ENCODE results near the gene PNMT. TPM values are rescaled to one million over a fixed set of nuclear protein-coding genes. Genes with fewer than 3 reads are reported as not detected.

The PNMT gene
- total RNA-seq, 1 experiment from 2014 or later = 1.4 TPM

DNA sequence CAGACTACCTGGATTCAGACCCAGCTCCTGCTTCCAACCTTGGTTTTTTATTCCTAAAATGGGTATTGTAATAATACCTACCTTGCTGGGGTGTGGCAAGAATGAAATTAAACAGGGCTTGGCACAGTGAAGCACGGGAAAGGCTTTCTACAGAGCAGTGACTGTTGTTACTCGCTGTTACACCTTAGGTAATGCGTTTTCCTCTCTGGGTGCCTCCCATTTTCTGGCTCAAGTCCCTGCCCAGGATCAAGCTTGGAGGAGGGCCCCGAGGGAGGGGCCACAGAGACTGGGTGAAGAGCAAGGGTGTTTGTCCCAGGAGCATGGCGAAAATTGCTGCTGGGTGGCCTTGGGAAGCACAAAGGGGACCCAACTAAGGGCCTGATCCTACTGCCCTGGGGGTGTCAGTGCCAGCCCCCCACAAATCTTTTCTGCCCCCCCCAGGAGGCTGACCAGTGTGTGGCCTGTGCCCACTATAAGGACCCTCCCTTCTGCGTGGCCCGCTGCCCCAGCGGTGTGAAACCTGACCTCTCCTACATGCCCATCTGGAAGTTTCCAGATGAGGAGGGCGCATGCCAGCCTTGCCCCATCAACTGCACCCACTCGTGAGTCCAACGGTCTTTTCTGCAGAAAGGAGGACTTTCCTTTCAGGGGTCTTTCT lies 48.8 kb downstream of the PNMT start:
- Histone ChIP-seq H3K27ac (ENCODE audit: low read length) (no peak overlapping the region), H3K9me3 (ENCODE audit: low read length) (no peaks in the 10 kb centered on the region), H3K27me3 (ENCODE audit: low read length) (no peaks in the 10 kb centered on the region), H3K9ac (ENCODE audit: low read length) (no peak overlapping the region), H3K4me3 (ENCODE audit: low read length) (no peak overlapping the region), H3K4me1 (ENCODE audit: insufficient read depth, low read length) (no peaks in the 10 kb centered on the region), H4K20me1 (ENCODE audit: low read length) (no peaks in the 10 kb centered on the region), H3F3A (ENCODE audit: low read length, unreplicated experiment) (no peaks in the 10 kb centered on the region), H3K9me2 (replicated peaks; ENCODE audit: low read length) (no peaks in the 10 kb centered on the region), H3K36me3 (ENCODE audit: low read depth, low read length) (no peaks in the 10 kb centered on the region), H3K79me2 (ENCODE audit: low read length) (no peaks in the 10 kb centered on the region), H3K4me2 (ENCODE audit: low read length) (no peak overlapping the region), H2AFZ (ENCODE audit: low read length) (no peak overlapping the region)
- TF ChIP-seq, protein P1, sequence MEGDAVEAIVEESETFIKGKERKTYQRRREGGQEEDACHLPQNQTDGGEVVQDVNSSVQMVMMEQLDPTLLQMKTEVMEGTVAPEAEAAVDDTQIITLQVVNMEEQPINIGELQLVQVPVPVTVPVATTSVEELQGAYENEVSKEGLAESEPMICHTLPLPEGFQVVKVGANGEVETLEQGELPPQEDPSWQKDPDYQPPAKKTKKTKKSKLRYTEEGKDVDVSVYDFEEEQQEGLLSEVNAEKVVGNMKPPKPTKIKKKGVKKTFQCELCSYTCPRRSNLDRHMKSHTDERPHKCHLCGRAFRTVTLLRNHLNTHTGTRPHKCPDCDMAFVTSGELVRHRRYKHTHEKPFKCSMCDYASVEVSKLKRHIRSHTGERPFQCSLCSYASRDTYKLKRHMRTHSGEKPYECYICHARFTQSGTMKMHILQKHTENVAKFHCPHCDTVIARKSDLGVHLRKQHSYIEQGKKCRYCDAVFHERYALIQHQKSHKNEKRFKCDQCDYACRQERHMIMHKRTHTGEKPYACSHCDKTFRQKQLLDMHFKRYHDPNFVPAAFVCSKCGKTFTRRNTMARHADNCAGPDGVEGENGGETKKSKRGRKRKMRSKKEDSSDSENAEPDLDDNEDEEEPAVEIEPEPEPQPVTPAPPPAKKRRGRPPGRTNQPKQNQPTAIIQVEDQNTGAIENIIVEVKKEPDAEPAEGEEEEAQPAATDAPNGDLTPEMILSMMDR (conservative IDR thresholded peaks at IDR 0.05; ENCODE audit: low read depth, low read length) = no peak
- no peak for TF ChIP-seq EZH2phosphoT487 (IDR thresholded peaks at IDR 0.05; ENCODE audit: borderline replicate concordance, low read length)
- TF ChIP-seq EZH2 (IDR thresholded peaks at IDR 0.05; ENCODE audit: low read length, unreplicated experiment) = no peak
- no TSS peak for BruUV-seq (replicated peaks)
- intact Hi-C loops (cut with micrococcal nuclease) = no loop called here
- POLR2A ChIA-PET (ENCODE audit: unreplicated experiment) = no interaction called here
- CTCF ChIA-PET = no interaction called here
- ATAC-seq = peak; percentile 35; the same call in 1 of the 2 replicates
- DNase-seq = no peak

DNA sequence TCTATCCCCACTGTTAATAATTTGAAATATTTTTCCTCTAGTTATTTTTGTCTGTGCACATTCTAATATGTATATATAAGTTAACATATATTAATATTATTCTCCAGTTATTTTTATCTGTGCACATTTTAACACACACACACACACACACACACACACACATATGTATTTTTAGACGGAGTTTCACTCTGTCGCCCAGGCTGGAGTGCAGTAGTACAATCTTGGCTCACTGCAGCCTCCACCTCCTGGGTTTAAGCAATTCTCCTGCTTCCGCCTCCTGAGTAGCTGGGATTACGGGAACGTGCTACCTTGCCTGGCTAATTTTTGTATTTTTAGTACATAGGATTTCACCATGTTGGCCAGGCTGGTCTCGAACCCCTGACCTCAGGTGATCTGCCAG lies 49.4 kb downstream of the PNMT start:
- no peaks in the 10 kb centered on the region for H3K4me1 ChIP-seq (ENCODE audit: insufficient read depth, low read length)
- no peaks in the 10 kb centered on the region for H3K27me3 ChIP-seq (ENCODE audit: low read length)
- H3K4me2 ChIP-seq (ENCODE audit: low read length) = no peak overlapping the region
- no peaks in the 10 kb centered on the region for H4K20me1 ChIP-seq (ENCODE audit: low read length)
- ATAC-seq (no peak), DNase-seq (no peak)
- CTCF ChIA-PET = no interaction called here
- no peak overlapping the region for H3K27ac ChIP-seq (ENCODE audit: low read length)
- intact Hi-C loops (cut with micrococcal nuclease) = no loop called here
- no peaks in the 10 kb centered on the region for H3K36me3 ChIP-seq (ENCODE audit: low read depth, low read length)
- TF ChIP-seq EZH2phosphoT487 (IDR thresholded peaks at IDR 0.05; ENCODE audit: borderline replicate concordance, low read length) (no peak), EZH2 (IDR thresholded peaks at IDR 0.05; ENCODE audit: low read length, unreplicated experiment) (no peak)
- TF ChIP-seq, protein P1 (conservative IDR thresholded peaks at IDR 0.05; ENCODE audit: low read depth, low read length) = no peak
- H3K79me2 ChIP-seq (ENCODE audit: low read length) = no peaks in the 10 kb centered on the region
- no peaks in the 10 kb centered on the region for H3K9me3 ChIP-seq (ENCODE audit: low read length)
- no peak overlapping the region for H3K4me3 ChIP-seq (ENCODE audit: low read length)
- H3F3A ChIP-seq (ENCODE audit: low read length, unreplicated experiment) = no peaks in the 10 kb centered on the region
- POLR2A ChIA-PET (ENCODE audit: unreplicated experiment) = no interaction called here
- H3K9ac ChIP-seq (ENCODE audit: low read length) = no peak overlapping the region
- no TSS peak for BruUV-seq (replicated peaks)
- no peaks in the 10 kb centered on the region for H3K9me2 ChIP-seq (replicated peaks; ENCODE audit: low read length)
- H2AFZ ChIP-seq (ENCODE audit: low read length) = no peak overlapping the region

DNA sequence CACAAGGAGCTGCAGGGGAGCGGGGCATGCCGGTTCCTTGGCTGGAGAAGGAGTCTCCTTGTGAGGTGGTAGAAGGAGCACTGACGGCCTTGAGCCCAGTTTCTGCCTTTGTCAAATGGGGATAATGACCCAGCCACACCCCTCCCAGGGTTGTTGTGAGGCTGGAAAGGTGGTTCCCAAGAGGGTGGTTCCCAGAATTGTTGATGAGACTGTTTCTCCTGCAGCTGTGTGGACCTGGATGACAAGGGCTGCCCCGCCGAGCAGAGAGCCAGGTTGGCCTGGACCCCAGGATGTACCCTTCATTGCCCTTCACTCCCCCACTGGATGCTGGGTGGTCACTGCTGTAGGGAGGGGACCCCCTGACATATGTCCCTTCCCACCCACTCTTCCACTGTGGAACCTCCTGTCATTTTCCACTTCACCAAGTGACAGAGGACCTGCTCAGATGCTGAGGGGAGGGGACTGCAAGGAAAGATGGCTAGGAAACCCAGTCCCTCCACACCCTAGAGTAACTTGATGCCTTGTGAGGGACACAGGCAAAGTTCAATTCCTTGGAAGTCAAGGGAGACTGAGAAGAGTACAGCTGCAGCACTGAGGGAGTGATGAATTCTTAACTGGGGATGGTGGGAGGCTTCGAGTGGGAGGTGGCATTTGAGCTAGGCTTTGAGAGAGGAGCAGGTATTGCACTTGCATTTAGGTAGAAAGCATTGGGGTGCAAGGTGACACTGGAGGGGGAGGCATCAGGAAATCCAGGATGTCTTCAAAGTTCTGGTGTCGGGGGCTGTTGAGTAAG lies 51.5 kb downstream of the PNMT start:
- Histone ChIP-seq H3K9ac (ENCODE audit: low read length) (no peak overlapping the region), H3K27me3 (ENCODE audit: low read length) (no peaks in the 10 kb centered on the region), H3F3A (ENCODE audit: low read length, unreplicated experiment) (no peaks in the 10 kb centered on the region), H3K4me2 (ENCODE audit: low read length) (no peak overlapping the region), H3K4me3 (ENCODE audit: low read length) (no peak overlapping the region), H4K20me1 (ENCODE audit: low read length) (no peaks in the 10 kb centered on the region), H3K9me3 (ENCODE audit: low read length) (no peaks in the 10 kb centered on the region), H2AFZ (ENCODE audit: low read length) (no peak overlapping the region), H3K9me2 (replicated peaks; ENCODE audit: low read length) (no peaks in the 10 kb centered on the region), H3K4me1 (ENCODE audit: insufficient read depth, low read length) (no peaks in the 10 kb centered on the region), H3K36me3 (ENCODE audit: low read depth, low read length) (no peaks in the 10 kb centered on the region), H3K79me2 (ENCODE audit: low read length) (no peaks in the 10 kb centered on the region), H3K27ac (ENCODE audit: low read length) (no peak overlapping the region)
- no TSS peak for BruUV-seq (replicated peaks)
- TF ChIP-seq, protein P1 (conservative IDR thresholded peaks at IDR 0.05; ENCODE audit: low read depth, low read length) = no peak
- TF ChIP-seq EZH2phosphoT487 (IDR thresholded peaks at IDR 0.05; ENCODE audit: borderline replicate concordance, low read length) = no peak
- no peak for TF ChIP-seq EZH2 (IDR thresholded peaks at IDR 0.05; ENCODE audit: low read length, unreplicated experiment)
- POLR2A ChIA-PET (ENCODE audit: unreplicated experiment) = no interaction called here
- CTCF ChIA-PET = no interaction called here
- intact Hi-C loops (cut with micrococcal nuclease) = no loop called here
- no peak for ATAC-seq
- no peak for DNase-seq
